Stimulated activated CD4-positive, alpha-beta T cell treated with anti-CD3 and anti-CD28 coated beads, TNF-alpha, amount 100 ng/mL, for 4 hours (primary cell): ENCODE results near the gene TMEM132C.

Source experiments
- DNase-seq, 3 experiments: peaks; one replicate each; pipeline ENCODE4 v3.0.0-alpha.2; 2020; ENCODE audit warnings: low read depth in 3 of 3

The TMEM132C gene

DNA sequence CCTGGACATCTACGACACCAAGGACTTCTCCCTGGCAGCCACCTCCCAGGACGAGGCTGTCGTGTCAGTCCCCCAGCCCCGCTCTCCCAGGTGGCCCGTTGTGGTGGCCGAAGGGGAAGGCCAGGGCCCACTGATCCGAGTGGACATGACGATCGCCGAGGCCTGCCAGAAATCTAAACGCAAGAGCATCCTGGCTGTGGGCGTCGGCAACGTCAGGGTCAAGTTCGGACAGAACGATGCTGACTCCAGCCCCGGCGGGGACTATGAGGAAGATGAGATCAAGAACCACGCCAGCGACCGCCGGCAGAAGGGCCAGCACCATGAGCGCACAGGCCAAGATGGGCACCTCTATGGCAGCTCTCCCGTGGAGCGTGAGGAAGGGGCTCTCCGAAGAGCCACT, 438.2 kb downstream of the TMEM132C start:
- DNase-seq: no peak

DNA sequence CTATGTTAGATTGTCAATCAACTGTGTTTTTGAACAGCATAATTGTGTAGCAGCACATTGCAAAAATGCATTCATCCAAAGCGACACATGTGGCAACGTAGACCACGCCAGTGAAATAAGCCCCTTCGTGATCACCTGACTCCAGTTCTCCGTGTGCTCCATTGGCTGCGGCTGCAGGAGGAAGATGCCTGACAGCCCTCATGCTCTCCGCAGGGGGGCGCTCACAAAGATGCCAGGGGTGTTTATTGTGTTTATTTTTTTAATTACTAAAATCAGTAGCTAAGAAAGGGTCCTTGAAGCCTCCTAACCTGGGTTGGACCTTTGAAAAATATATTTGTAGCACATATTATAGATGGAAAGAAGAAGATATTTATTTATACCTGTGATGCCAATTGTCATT, 440.5 kb downstream of the TMEM132C start:
- DNase-seq: no peak

DNA sequence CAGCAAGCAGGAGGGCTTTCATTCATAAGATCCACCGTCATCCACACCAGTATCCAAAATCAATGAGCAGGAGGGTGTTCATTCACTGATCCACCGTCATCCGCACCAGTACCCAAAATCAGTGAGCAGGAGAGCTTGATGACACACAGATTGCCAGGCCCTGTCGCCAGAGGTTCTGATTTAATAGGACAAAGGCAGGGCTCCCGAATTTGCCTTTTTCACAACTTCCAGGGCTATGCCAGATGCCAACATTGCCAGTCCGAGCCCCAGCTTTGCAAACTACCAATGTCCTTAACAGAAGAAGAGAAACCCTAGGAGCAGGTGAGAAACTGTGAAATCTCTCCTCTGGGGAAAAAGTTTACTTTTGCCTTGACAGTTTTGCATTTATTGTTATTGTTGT, 441.8 kb downstream of the TMEM132C start:
- DNase-seq: no peak

DNA sequence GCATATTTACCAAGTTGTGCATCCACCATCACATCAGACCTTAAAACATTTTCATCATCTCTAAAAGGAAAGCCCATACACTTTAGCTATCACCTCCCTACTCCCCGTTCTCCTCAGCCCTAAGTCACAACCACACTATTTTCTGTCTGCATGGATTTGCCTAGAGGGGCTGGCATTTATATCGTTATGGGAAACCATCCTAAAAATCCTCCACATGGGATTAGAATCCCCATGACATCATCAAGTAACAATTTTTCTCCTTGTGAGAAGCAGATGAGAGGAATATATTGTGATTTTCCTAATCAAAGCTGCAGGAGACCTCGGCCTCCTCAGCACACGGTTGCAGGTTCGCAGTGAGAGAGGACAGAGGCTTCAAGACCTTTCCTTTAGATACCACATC, 442.7 kb downstream of the TMEM132C start:
- no peak for DNase-seq

- no peak for DNase-seq
Observed at GRCh38 chr12:128711486-128711885, 444.5 kb downstream of the TMEM132C start.

GRCh38 chr12:128712622-128713021, 445.7 kb downstream of the TMEM132C start:
- DNase-seq: no peak

- no peak for DNase-seq
Observed at GRCh38 chr12:128715485-128715884, 448.5 kb downstream of the TMEM132C start.

GRCh38 chr12:128724468-128725046, 457.6 kb downstream of the TMEM132C start:
- no peak for DNase-seq

- DNase-seq: no peak
Observed at GRCh38 chr12:128726886-128727285, 459.9 kb downstream of the TMEM132C start.

DNA sequence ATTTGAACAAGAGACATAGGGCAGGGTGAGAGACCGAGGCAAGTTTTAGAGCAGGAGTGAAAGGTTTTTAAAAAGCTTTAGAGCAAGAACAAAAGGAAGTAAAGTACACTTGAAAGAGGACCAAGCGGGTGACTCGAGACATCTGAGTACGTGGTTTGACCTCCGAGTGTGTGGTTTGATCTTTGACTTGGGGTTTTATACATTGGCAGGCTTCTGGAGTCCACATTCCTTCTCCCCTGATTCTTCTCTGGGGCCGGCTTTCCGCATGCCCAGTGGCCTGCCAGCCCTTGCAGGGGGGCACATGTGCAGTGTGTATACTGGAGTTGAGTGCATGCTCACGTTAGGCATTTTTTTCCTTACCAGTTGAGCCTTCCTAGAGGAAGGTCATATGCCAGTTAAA, 460.5 kb downstream of the TMEM132C start:
- no peak for DNase-seq

DNA sequence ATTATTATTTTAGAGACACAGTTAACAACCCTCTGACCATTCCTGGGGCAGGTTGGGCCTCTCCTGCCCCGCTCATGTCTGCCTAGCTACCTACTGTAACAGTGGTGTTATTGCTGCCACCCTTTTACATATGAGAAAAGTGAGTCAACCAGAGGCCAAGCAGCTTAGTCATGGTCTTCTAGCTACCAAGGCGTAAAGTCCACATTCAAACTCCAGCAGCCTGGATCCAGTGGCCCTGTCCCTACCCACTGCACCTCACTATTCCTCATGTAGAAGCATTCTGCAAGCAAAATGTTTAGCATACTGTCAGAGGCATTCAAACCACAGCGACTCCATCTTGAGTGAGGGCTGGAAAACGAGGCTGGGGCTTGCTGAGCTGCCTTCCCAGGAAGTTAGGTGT, 461.0 kb downstream of the TMEM132C start:
- DNase-seq: no peak

- no peak for DNase-seq
Observed at GRCh38 chr12:128729628-128730121, 462.7 kb downstream of the TMEM132C start.

DNA sequence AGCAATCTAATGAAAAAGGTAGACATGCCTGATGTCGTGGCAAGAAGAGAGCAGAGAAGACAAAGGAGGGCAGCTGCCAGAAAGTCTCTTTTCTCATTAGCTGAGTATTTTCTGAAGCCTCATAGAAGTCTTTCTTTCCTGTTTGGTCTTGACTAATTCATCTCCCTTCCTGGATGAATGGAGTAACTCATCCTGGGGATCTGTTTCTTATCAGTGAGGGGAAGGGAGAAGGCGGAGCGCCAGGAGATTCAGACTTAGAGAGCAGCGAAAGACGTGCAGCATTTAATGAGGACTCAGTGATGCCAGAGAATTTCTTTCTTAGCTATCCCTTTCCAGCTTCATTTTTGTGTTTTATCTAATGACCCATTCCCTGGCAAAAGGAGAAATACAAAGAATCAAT, 467.4 kb downstream of the TMEM132C start:
- no peak for DNase-seq

DNA sequence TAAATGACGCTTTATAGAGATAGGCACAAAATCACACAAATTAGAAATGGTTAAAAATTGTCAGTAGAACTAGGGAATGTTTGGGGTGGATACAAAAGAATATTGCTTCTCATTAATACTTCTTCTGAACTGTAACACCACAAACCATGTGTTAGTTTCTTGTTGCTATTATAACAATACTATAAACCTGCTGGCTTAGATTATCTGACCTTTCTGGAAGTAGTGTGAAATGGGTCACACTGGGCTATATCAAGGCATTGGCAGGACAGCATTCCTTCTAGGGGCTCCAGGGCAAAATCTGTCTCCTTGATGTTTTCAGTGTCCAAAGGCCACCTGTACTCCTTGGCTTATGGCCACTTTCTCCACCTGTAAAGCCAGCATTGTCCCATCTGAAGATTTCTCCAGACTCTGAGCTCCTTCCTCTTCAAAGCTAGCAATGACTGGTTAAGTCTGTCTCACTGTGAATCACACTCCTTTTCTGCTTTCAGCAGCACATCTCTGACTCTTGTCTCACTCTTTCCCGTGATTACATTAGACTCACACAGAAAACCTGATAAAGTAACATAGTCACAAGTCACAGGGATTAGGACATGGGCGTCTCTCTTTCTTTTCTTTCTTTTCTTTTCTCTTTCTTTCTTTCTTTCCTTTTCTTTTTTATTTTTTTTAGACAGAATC, 470.5 kb downstream of the TMEM132C start:
- DNase-seq: no peak

DNA sequence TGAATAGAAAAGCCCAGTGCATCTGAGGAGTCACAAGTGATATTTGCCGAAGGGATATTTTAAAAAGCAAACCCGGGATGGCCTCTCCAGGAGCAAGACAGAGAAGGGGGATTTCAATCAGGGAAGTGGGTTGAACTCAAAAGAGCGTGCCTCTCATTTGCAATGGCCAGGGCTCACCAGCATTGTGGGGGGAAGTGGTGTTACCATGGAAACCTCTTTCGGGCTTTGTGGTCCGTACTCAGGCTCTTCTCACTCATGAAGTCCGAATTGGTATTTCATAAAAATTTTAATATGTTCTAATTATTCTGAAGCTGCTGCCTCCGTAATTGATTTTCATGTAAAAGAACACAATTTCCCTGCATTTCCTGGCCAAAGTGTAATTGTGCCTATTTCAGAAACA, 476.9 kb downstream of the TMEM132C start:
- DNase-seq: no peak

DNA sequence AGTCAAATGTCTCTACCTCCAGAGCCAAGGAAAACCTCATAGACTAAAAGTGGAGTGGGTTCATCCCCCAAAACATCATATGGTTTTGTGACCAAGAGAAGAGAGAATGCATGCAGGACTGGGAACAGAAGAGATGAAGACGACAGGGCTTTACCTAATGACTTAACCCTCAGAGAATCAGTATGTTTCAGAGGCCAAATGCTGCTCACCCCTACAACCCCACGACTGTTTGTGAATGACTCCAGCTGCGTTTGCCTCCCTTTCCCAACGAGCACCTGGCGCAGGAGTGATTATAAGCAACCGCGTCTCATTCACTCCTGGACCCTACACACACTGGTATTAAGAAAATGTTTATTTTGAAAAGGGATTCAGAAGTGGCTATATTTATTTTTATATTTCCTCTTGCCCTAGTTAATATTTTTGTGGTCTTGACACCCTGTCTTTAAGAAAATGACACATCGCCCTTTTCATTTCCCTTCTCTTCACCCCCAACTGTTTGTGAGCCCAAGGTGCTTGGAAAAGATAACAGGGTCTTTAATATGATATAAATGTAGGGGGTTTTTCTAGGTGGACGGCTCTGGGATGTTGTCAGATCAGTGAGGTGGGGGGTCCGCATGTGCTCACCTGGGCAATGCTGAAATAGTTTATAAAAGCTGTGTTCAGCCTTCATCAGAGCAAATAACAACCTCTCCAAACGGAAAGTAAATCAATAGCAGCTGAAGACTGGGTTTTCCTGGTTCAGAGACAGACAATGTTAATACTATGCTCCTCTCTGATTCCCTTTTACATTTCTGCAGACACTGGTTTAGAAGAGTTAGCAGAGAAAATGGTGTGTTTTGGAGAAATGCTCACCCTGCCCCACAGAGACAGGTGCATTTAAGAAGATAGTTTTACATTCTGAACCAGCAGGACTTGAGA, 479.1 kb downstream of the TMEM132C start:
- no peak for DNase-seq

DNA sequence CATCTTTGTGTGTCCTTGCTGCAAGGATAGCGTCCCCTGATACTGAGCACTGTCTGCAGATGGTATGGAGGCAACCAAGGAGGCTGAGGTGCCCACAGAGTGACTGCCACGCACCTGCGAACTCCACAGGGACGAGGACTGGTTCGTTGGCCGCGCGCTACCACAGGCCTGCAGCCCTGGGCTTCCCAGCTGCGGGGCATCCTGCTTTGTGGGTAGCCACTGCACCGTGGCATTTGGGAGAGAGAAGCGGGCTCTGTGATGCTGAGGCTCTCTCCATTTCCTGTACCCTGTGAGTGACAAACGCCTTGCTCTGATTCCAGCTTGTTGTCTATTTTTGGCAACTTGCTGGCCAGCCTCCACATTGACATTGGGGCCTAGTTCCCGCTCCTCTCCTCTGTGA, 480.5 kb downstream of the TMEM132C start:
- no peak for DNase-seq

DNA sequence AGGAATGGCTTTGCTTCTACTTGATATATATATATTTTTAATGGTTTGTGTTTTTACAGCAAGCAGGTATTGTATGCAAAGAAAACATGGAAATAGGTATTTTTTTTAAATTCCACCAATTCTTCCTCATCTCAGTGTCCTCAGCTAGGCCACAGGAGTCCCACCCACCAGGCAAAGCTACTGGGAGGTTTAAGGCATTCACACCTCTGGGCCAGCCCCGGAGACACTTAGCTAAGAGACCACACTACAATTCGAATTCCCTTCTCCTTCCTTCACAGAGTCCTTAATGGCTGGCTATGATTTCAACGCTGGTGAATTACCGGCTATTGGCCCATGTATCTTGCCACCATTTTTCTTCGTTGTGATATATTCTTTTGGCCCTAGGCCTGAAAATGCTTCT, 485.4 kb downstream of the TMEM132C start:
- no peak for DNase-seq

DNA sequence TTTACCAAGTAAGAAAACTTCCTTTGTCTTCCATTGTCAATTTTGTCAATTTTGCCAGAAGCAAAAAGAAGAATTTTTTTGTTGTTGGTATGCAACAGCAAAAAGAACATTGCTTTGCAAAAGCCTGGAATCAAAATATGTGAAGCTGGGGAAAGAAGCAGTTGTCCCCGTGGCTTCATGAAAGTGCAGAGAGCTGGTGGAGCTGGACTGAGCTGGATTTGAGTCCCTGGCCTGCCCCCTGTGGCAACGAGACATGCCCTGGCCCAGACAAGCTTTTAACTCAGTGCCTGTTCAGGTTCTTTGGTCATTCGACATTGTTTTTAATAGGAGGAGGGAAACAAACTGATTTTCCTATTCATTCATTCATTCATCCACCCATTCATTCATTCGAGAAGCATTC, 486.5 kb downstream of the TMEM132C start:
- DNase-seq: no peak

DNA sequence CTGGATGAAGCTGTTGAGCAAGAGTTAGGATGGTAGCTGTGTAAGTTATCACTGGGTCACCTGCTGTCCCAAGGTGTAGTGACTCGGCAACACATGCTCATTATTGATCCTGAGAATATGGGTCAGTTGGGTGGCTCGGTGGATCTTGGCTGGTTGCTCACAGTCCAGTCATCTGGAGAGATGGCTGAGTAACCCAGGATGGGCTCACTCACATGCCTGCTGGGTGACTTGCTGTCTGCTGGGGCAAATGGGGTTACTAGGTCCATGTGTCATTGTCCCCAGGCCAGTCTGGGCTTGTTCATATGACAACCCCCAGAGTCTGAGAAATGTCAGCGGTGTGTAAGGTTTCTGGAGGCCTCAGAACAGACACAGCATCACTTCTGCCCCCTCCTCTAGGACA, 487.3 kb downstream of the TMEM132C start:
- DNase-seq: no peak

DNA sequence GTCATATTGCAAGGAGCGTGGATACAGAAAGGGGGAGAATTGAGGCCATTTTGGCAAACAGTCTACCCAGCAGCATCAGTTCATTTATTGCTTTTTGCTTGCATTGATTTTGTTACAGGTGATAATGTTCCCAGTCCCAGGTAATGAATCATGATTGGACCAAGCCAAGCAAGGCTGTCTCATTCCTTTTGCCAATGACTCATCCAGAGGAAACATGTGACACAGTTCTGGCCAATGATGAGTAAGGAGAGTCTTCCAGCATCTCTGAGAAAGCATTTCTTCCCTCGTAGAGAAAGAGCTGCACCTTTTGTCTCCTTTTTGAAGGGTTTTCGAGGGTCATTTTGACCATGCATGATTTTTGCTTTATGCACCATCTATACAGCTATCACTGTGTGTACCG, 488.6 kb downstream of the TMEM132C start:
- no peak for DNase-seq
